ENCODE results near the gene U2AF1L4. TPM values are rescaled to one million over a fixed set of nuclear protein-coding genes. Genes with fewer than 3 reads are reported as not detected.

U2AF1L4 gene, protein sequence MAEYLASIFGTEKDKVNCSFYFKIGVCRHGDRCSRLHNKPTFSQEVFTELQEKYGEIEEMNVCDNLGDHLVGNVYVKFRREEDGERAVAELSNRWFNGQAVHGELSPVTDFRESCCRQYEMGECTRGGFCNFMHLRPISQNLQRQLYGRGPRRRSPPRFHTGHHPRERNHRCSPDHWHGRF
- 2.3 and 2.8 TPM in 2 replicates for total RNA-seq

DNA sequence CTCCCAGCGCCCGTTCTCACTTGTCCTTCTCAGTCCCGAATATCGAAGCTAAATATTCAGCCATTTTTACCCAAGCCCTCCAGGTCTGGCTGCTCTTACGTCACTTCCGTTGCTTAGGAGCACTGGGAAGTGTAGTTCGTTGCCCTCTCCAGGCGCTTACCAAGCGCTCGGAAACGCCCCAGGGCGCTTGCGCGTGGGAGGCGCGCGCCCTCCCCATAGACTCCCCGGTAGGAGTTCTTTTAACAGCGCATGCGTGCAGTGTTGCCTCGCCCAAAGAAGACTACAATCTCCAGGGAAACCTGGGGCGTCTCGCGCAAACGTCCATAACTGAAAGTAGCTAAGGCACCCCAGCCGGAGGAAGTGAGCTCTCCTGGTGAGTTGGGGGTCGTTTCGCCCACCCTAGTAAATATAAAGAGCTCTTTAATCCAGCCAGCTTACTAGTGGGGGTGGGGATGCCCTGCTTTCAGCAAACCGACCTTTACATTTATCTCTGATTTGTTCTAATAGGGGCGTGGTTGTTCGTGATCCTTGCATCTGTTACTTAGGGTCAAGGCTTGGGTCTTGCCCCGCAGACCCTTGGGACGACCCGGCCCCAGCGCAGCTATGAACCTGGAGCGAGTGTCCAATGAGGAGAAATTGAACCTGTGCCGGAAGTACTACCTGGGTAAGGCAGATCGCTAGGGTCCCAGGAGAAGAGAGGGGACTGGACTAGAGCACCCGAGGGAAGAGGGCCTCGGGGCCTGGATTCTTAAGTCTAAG is at the start of gene U2AF1L4, which contains the start of gene PSENEN:
TSS of gene U2AF1L4 (minus strand) at position 91 of the 759 bp plus-strand sequence. CDS start at position 64, 27 bp downstream.
TSS of gene PSENEN (plus strand) at position 324 of the 759 bp plus-strand sequence. CDS start at position 604, 280 bp downstream.

DNA sequence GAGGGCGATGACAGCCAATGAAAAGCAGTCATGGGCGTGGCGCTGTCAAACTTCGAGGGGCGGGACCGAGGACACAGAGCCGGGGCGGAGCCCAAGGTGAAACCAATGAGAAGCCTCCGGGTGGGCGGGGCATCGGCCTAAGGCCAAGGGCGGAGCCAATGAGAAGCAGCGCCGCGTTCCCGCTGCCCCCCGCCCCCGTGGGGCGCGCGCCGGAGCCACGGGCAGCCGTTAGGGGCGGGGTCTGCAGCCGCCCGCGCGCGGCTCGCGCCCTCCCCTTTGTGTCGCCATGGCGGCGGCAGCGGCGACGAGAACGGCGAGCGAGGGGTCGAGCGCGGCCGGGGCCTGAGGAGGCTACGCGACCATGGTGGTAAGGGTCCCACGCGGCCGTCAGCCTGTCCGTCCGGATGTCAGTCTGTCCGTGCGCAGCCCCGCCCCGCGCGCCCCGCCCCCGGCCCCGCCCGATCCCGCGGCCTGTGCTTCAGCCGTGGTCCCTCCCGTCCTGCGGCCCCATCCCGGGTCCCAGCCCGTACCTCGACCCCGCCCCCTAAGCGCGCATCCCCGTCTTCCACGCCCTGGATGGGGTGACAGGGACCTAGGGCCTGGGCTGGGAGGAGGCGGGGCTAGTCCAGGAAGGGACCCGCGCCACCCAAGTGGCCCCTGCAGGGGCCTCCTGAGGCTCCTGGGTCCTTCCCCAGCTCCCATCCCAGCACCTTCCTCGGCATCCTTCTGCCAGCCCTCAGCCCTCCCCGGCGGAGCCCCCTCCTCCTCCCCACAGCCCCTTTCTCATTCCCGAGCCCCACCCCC is 30.3 kb upstream of the U2AF1L4 start, which contains the start of gene ARHGAP33:
TSS of gene ARHGAP33 (plus strand) at position 267 of the 804 bp plus-strand sequence. CDS start at position 362, 95 bp downstream.

DNA sequence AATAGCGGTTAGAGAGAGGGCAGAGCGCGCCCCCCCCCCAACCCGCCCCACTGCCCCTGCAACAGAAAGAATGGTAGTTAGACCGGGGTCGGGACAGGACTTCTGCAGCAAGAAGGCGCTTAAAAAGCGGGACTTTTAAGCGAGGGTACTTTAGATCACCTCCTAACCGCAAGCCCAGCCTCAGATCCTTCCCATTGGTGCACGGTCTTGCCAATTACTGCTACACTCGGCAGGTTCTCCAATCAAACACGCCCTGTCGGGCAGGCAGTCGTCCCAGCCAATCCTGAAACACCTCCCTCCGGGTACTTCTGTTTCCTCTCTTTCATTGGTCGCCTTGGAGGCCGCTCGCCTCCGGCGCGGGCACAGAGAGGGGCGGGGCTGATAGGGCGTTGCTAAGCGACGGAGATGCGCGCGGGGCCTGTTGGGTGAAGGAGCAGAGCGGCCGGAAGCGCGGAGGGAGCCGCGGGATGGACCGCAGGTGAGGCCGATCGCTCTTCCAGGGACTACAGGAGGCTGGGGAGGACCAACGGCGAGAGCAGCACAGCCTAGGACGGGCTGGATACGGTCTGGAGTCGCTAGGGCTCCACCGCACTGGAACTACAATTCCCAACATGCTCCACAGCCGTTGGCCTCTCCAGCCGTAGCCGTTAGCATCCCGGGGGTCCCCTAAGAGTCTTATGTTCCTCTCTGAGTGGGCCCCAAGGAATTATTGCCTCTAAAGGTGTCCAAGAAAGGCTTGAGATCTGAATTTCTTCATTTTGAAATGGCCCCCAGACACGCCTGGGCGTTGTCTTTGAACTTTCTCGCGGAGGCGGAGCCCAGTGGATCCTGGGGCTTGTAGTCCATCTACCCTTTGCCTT is 12.8 kb upstream of the U2AF1L4 start, which contains the start of gene PROSER3:
TSS of gene PROSER3 (plus strand) at position 428 of the 860 bp plus-strand sequence. CDS start at position 468, 40 bp downstream.

DNA sequence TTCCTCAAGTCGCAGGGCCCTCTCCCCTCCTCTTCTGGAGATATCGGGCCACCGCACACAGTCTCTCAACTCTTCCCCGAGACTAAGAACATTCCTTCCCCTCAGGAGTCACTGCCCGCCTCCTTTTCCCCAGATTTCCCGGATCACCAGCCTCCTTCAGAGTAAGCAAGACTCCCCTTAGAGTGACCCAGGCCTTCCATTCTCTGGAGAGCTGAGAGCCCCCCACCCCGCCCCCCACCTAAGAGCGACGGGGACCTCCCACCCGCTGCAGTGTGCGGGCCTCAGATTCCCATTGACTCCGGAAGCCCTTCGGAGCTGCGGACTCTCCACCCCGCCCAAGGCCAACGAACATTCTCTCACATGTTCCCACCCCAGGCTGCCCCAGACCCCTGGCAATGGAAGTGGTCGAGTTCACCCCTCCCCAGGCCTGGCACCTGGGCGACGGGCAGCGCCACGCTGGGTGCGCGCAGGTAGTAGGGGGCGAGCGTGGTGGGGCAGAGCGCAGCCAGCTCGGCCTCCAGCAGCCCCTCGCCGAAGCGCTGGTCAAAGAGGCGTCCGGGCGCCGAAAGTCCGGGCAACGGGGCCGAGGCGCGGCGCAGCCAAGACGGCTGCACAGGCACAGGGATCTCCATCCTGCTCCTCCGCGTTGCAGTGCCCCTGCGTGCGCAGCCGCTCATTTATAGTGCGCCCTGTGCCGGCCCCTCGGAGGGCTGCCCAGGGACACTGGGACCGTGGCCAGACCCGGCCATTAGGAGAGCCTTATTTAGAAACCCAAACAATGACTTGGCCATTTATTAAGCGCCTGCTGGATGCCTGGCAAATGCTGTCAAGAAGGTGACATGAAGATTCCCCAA is 11.4 kb upstream of the U2AF1L4 start, which contains the start of gene HSPB6:
TSS of gene HSPB6 (minus strand) at position 653 of the 854 bp plus-strand sequence. CDS start at position 632, 21 bp downstream.

DNA sequence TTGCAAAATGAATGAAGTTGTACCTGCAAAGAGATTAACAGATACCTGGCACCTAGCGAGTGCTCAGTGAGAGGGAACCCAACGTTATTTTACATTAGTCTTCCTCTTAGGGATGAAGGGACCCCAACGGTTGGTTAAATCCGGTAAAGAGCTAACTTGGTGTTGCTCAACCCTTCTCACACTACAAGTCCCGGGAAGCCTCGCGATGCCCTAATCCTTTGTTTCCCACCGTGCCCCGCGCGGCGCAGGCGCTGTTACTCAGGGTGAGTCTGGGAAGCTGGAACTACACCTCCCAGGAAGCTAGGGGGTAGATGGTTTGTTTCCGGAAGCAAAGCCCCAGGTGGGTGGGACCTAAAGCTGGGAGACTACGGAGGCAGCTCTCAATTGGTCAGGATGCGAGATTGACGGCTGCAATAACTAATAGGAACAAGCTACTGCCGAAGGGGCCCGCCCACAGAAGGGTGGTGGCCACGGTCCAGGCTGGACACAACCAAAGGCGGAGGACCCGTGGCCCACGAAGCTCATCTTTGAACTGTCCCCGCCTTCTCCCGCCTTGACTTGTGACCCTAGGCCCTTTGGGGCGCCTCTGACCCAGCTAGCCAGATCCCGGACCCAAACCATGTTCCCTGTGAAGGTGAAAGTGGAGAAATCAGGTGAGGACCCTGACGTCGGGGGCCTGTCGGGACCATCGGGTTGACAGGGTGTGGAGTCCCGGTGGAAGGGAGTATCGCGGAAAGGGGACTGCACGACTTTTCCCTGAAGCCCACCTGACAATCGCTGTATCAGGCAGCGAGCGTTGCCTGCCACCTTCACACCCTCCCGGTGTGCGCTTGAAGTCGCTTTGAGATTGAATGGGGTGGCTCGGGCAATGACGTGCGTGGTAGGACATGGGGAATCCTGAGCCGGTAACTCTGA is 3.1 kb upstream of the U2AF1L4 start, which contains the start of gene LIN37:
TSS of gene LIN37 (plus strand) at position 471 of the 915 bp plus-strand sequence. CDS start at position 620, 149 bp downstream.

DNA sequence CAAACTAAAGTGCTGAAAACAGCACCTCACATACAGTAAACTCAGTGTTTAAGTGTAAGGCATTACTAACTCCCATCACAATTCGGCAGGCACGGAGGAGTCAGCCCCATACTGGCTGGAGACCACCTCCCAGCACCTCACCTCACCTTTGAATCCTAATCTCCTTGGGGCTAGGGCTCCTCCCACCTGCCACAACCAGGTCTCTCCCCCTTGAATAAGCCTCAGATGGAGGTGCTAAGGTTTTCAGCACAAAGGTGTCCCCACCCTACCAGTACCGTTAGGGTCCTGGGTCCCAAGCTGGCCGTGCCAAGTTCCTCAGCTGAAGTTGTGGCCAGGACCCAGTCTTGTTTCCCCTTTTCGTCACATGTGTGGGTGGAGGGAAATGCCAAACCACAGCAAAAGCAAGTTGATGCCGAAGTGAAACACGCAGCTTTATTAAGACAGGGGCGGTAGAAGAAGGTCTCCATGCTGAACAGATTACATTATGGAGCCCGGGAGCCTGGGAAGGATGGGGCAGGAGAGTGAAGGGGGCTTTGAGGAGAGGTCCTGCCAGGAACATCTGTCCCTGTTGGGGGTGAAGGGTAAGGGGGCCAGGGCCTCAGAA is 3.0 kb downstream of the U2AF1L4 start, which contains the start of gene IGFLR1:
TSS of gene IGFLR1 (minus strand) at position 332 of the 604 bp plus-strand sequence. CDS start 1,272 bp downstream, outside the sequence.

DNA sequence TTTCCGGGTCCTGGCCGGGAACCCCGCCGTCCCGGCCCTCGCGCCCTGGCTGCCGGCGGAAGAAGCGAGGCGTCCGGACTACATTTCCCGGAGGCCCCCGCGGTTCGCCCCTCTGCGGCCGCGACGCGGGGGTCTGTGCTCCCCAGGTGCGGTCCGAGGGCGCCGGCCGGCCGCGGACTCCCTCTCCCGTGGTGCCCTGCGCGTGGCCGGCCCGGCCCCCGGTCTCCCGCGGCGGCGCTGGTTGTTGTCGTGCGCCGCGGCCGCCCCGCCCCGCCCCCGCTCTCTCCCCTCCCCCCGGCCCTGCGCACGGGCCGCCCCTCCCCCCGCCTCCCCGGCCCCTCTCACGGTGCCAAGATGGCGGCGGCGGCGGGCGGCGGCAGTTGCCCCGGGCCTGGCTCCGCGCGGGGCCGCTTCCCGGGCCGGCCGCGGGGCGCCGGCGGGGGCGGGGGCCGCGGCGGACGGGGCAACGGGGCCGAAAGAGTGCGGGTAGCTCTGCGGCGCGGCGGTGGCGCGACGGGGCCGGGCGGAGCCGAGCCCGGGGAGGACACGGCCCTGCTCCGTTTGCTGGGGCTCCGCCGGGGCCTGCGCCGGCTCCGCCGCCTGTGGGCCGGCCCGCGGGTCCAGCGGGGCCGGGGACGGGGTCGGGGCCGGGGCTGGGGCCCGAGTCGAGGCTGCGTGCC is 27.4 kb downstream of the U2AF1L4 start, which contains the start of gene KMT2B:
TSS of gene KMT2B (plus strand) at position 339 of the 680 bp plus-strand sequence. CDS start at position 355, 16 bp downstream.

DNA sequence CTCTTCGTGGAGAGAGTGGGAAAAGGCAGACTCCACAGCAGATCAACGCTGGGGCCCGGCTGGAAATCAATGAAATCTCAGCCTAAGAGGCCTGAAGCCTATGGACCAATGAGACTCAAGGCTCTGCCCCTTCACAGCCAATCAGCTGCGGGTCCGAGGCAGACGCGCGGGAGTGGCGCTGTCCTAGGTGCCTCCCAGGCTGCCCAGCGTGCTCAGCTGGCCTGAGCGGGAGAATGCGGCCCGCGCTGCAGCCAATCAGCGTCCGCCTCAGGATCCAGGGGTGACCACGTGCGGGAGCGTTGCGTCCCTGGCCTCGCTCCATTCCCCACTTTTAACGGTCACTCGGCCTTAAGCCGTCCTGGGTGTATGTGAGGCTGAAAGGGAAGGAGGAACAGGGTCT is 41.0 kb downstream of the U2AF1L4 start, which contains the start of gene ZBTB32:
TSS of gene ZBTB32 (plus strand) at position 341 of the 400 bp plus-strand sequence. CDS start 10,069 bp downstream, outside the sequence.

Other genes with a start within 250 kb of the U2AF1L4 start
- not detected in 2 replicates for gene DMKN, start 231.8 kb downstream of the U2AF1L4 start, total RNA-seq
- gene SBSN, start 217.1 kb downstream of the U2AF1L4 start, total RNA-seq, result not detected in 2 replicates
- gene GAPDHS, start 212.0 kb downstream of the U2AF1L4 start, total RNA-seq, result not detected in 2 replicates
- gene TMEM147, start 199.8 kb downstream of the U2AF1L4 start, total RNA-seq, result 58.0 and 58.8 TPM in 2 replicates
- not detected in 2 replicates for gene ATP4A, start 181.8 kb downstream of the U2AF1L4 start, total RNA-seq
- not detected in 2 replicates for gene PMIS2, start 159.2 kb downstream of the U2AF1L4 start, total RNA-seq
- gene HAUS5, start 132.7 kb downstream of the U2AF1L4 start, total RNA-seq, result 8.5 and 9.1 TPM in 2 replicates
- 49.6 and 56.5 TPM in 2 replicates for gene RBM42, start 116.4 kb downstream of the U2AF1L4 start, total RNA-seq
- gene ETV2, start 103.7 kb downstream of the U2AF1L4 start, total RNA-seq, result 0.29 and 0.65 TPM in 2 replicates
- 214 and 293 TPM in 2 replicates for gene COX6B1, start 97.1 kb downstream of the U2AF1L4 start, total RNA-seq
- gene UPK1A, start 78.9 kb downstream of the U2AF1L4 start, total RNA-seq, result not detected in 2 replicates
- not detected in 2 replicates for gene ZBTB32, start 40.9 kb downstream of the U2AF1L4 start, total RNA-seq
- gene KMT2B, start 27.4 kb downstream of the U2AF1L4 start, total RNA-seq, result 8.5 and 9.4 TPM in 2 replicates
- 0.76 and 0.98 TPM in 2 replicates for gene IGFLR1, start 3.0 kb downstream of the U2AF1L4 start, total RNA-seq
- gene PSENEN, start 233 bp upstream of the U2AF1L4 start, total RNA-seq, result 14.8 and 15.7 TPM in 2 replicates
- 12.1 and 16.7 TPM in 2 replicates for gene LIN37, start 3.2 kb upstream of the U2AF1L4 start, total RNA-seq
- gene HSPB6, start 11.6 kb upstream of the U2AF1L4 start, total RNA-seq, result 0.38 and 0.65 TPM in 2 replicates
- gene PROSER3, start 12.8 kb upstream of the U2AF1L4 start, total RNA-seq, result 7.2 and 7.3 TPM in 2 replicates
- gene ARHGAP33, start 30.1 kb upstream of the U2AF1L4 start, total RNA-seq, result 3.3 and 3.7 TPM in 2 replicates
- not detected in 2 replicates for gene PRODH2, start 67.4 kb upstream of the U2AF1L4 start, total RNA-seq
- not detected in 2 replicates for gene NPHS1, start 107.1 kb upstream of the U2AF1L4 start, total RNA-seq
- gene KIRREL2, start 111.5 kb upstream of the U2AF1L4 start, total RNA-seq, result not detected in 2 replicates
- gene APLP1, start 123.2 kb upstream of the U2AF1L4 start, total RNA-seq, result 4.2 and 4.6 TPM in 2 replicates
- 2.9 and 5.5 TPM in 2 replicates for gene NFKBID, start 155.1 kb upstream of the U2AF1L4 start, total RNA-seq
- gene HCST, start 157.1 kb upstream of the U2AF1L4 start, total RNA-seq, result not detected in 2 replicates
- gene TYROBP, start 162.9 kb upstream of the U2AF1L4 start, total RNA-seq, result not detected in 2 replicates
- gene LRFN3, start 191.0 kb upstream of the U2AF1L4 start, total RNA-seq, result 9.6 and 11.1 TPM in 2 replicates
- gene SDHAF1, start 249.8 kb upstream of the U2AF1L4 start, total RNA-seq, result 12.7 and 13.4 TPM in 2 replicates